22Rv1 (cell line): ENCODE data around the gene PSME3.

ENCODE experiments used
- ZFX ChIP-seq: fragments of 450-650 bp; IDR thresholded peaks from 2 replicates; pipeline ENCODE4 v1.6.1; 2017; ENCODE audit warnings: antibody characterized with exemption, borderline replicate concordance
- TF ChIP-seq, protein P1 (sequence below): fragments of 450-650 bp; IDR thresholded peaks from 2 replicates; pipeline ENCODE4 v1.5.1; 2017; ENCODE audit warnings: mild to moderate bottlenecking

DNA sequence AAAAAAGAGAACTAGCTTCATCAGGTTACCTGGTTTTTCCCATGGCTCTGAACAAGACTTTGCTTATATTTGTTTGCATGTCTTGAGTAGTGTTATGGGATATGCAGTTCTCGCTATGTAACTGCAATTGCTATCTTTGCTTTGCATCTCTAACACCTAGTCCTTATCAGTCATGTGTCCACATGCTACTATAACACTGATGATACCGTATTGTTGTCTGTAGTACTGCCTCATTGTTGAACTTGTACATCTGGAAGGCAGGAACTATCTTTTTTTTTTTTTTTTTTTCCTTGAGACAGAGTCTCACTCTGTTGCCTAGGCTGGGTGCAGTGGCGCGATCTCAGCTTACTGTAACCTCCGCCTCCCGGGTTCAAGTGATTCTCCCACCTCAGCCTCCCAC, 2.5 kb downstream of the PSME3 start:
- TF ChIP-seq, protein P1, sequence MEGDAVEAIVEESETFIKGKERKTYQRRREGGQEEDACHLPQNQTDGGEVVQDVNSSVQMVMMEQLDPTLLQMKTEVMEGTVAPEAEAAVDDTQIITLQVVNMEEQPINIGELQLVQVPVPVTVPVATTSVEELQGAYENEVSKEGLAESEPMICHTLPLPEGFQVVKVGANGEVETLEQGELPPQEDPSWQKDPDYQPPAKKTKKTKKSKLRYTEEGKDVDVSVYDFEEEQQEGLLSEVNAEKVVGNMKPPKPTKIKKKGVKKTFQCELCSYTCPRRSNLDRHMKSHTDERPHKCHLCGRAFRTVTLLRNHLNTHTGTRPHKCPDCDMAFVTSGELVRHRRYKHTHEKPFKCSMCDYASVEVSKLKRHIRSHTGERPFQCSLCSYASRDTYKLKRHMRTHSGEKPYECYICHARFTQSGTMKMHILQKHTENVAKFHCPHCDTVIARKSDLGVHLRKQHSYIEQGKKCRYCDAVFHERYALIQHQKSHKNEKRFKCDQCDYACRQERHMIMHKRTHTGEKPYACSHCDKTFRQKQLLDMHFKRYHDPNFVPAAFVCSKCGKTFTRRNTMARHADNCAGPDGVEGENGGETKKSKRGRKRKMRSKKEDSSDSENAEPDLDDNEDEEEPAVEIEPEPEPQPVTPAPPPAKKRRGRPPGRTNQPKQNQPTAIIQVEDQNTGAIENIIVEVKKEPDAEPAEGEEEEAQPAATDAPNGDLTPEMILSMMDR = no peak
- no peak for TF ChIP-seq ZFX
